Measurements from ENCODE around the gene EGFLAM.

GRCh38 chr5:38258042-38258318, 379 bp upstream of the EGFLAM start:
- TF ChIP-seq EZH2 (IDR thresholded peaks at IDR 0.05; ENCODE audit: borderline replicate concordance, insufficient read depth, low read length, poor library complexity, severe bottlenecking), result no peak
- no peak for TF ChIP-seq CTCF (IDR thresholded peaks at IDR 0.05; ENCODE audit: poor library complexity, severe bottlenecking)
- TF ChIP-seq SMC3 (conservative IDR thresholded peaks at IDR 0.05; ENCODE audit: poor library complexity), result no peak
- TF ChIP-seq POLR2AphosphoS5 (IDR thresholded peaks at IDR 0.05), result no peak
- TF ChIP-seq TAF1 (IDR thresholded peaks at IDR 0.05; ENCODE audit: low read depth), result no peak
- no peak for TF ChIP-seq MXI1 (conservative IDR thresholded peaks at IDR 0.05; ENCODE audit: poor library complexity, severe bottlenecking)

All from neural cell (in vitro differentiated cells).